Skeletal muscle satellite cell (primary cell): ENCODE data around the gene JPH4. TPM values are rescaled to one million over a fixed set of nuclear protein-coding genes. Genes with fewer than 3 reads are reported as not detected.

ENCODE experiments used
- H3K27me3 ChIP-seq: 2 replicates; pipeline ENCODE4 v1.7.0; 2013; ENCODE audit warnings: low read length; ENCODE audit not compliant: control insufficient read depth, insufficient read depth
- H3K36me3 ChIP-seq: 2 replicates; pipeline ENCODE4 v1.7.0; 2013; ENCODE audit warnings: mild to moderate bottlenecking, control low read depth, low read length; ENCODE audit not compliant: insufficient read depth
- H3K4me1 ChIP-seq: 2 replicates; pipeline ENCODE4 v1.7.0; 2013; ENCODE audit warnings: low read length; ENCODE audit not compliant: control insufficient read depth, insufficient read depth
- H3K4me2 ChIP-seq: 2 replicates; pipeline ENCODE4 v1.7.0; 2013; ENCODE audit warnings: mild to moderate bottlenecking, low read length
- H3K4me3 ChIP-seq: 2 replicates; pipeline ENCODE4 v1.7.0; 2013; ENCODE audit warnings: low read length
- H3K9ac ChIP-seq: 2 replicates; pipeline ENCODE4 v1.7.0; 2013; ENCODE audit warnings: mild to moderate bottlenecking, low read depth, low read length, moderate library complexity
- H3K9me3 ChIP-seq: replicated peaks from 2 replicates; pipeline ENCODE4 v1.7.0; 2013; ENCODE audit warnings: mild to moderate bottlenecking, control low read depth, low read length
- total RNA-seq: library from RNA; depleted of rRNA; stranded (reverse); fragments of >200 nt; gene quantifications from 2 replicates; pipeline ENCODE4 v1.2.3, GENCODE V29; 2012; rRNA removed

Gene JPH4
- under 0.01 TPM in 1 of 2 replicates, not detected in the other for total RNA-seq

- Histone ChIP-seq H3K27me3 (peaks cover 71% of the 10 kb centered on the region), H3K4me1 (no peaks in the 10 kb centered on the region), H3K9ac (no peak within 1 kb of the TSS), H3K36me3 (no peaks in the 10 kb centered on the region), H3K4me2 (no peak within 1 kb of the TSS), H3K9me3 (no peaks in the 10 kb centered on the region), H3K4me3 (no peak within 1 kb of the TSS)
Measured at GRCh38 chr14:23578560-23579310, at the start of gene JPH4. Gene JPH4, minus strand, starts transcription at chr14:23578790. Its CDS starts 1,337 bp downstream, at chr14:23577453.

GRCh38 chr14:23627961-23628360, 49.4 kb upstream of the JPH4 start:
- Histone ChIP-seq H3K36me3 (no peaks in the 10 kb centered on the region), H3K4me1 (no peaks in the 10 kb centered on the region), H3K9me3 (peaks cover 8% of the 10 kb centered on the region), H3K9ac (no peak overlapping the region), H3K4me3 (no peak overlapping the region), H3K27me3 (peaks cover 17% of the 10 kb centered on the region), H3K4me2 (no peak overlapping the region)

- H3K4me3 ChIP-seq: no peak overlapping the region
- H3K4me1 ChIP-seq: no peaks in the 10 kb centered on the region
- H3K27me3 ChIP-seq: peaks cover 13% of the 10 kb centered on the region
- H3K9me3 ChIP-seq: peaks cover 8% of the 10 kb centered on the region
- no peaks in the 10 kb centered on the region for H3K36me3 ChIP-seq
- no peak overlapping the region for H3K9ac ChIP-seq
- H3K4me2 ChIP-seq: no peak overlapping the region
Measured at GRCh38 chr14:23626946-23627345, 48.4 kb upstream of the JPH4 start.

GRCh38 chr14:23624830-23625404, 46.3 kb upstream of the JPH4 start:
- Histone ChIP-seq H3K9ac (no peak overlapping the region), H3K27me3 (peaks cover 13% of the 10 kb centered on the region), H3K4me3 (no peak overlapping the region), H3K36me3 (no peaks in the 10 kb centered on the region), H3K4me2 (no peak overlapping the region), H3K9me3 (peaks cover 8% of the 10 kb centered on the region), H3K4me1 (no peaks in the 10 kb centered on the region)

GRCh38 chr14:23623962-23624361, 45.4 kb upstream of the JPH4 start:
- Histone ChIP-seq H3K4me2 (no peak overlapping the region), H3K27me3 (peaks cover 14% of the 10 kb centered on the region), H3K4me1 (no peaks in the 10 kb centered on the region), H3K9me3 (peaks cover 8% of the 10 kb centered on the region), H3K36me3 (no peaks in the 10 kb centered on the region), H3K9ac (no peak overlapping the region), H3K4me3 (no peak overlapping the region)

GRCh38 chr14:23622990-23623389, 44.4 kb upstream of the JPH4 start:
- no peak overlapping the region for H3K4me2 ChIP-seq
- H3K4me1 ChIP-seq: no peaks in the 10 kb centered on the region
- no peak overlapping the region for H3K9ac ChIP-seq
- peaks cover 8% of the 10 kb centered on the region for H3K9me3 ChIP-seq
- H3K27me3 ChIP-seq: peaks cover 14% of the 10 kb centered on the region
- H3K36me3 ChIP-seq: no peaks in the 10 kb centered on the region
- no peak overlapping the region for H3K4me3 ChIP-seq

- Histone ChIP-seq H3K4me1 (no peaks in the 10 kb centered on the region), H3K4me3 (no peak overlapping the region), H3K36me3 (no peaks in the 10 kb centered on the region), H3K9ac (no peak overlapping the region), H3K27me3 (peaks cover 14% of the 10 kb centered on the region), H3K4me2 (no peak overlapping the region), H3K9me3 (peaks cover 8% of the 10 kb centered on the region)
Measured at GRCh38 chr14:23621932-23622730, 43.5 kb upstream of the JPH4 start.

- Histone ChIP-seq H3K4me2 (no peak overlapping the region), H3K36me3 (no peaks in the 10 kb centered on the region)
Measured at GRCh38 chr14:23621204-23621931, 42.8 kb upstream of the JPH4 start.

GRCh38 chr14:23620177-23620702, 41.6 kb upstream of the JPH4 start:
- peaks cover 23% of the 10 kb centered on the region for H3K27me3 ChIP-seq

More at GRCh38 chr14:23621204-23621931, 42.8 kb upstream of the JPH4 start:
- Histone ChIP-seq H3K4me3 (no peak overlapping the region), H3K9ac (no peak overlapping the region), H3K27me3 (peaks cover 14% of the 10 kb centered on the region), H3K9me3 (peaks cover 8% of the 10 kb centered on the region), H3K4me1 (no peaks in the 10 kb centered on the region)

GRCh38 chr14:23618415-23618988, 39.9 kb upstream of the JPH4 start:
- Histone ChIP-seq H3K4me1 (no peaks in the 10 kb centered on the region), H3K4me3 (no peak overlapping the region), H3K36me3 (no peaks in the 10 kb centered on the region), H3K9ac (no peak overlapping the region), H3K9me3 (no peaks in the 10 kb centered on the region), H3K27me3 (peaks cover 27% of the 10 kb centered on the region), H3K4me2 (no peak overlapping the region)

More at GRCh38 chr14:23620177-23620702, 41.6 kb upstream of the JPH4 start:
- H3K4me1 ChIP-seq: no peaks in the 10 kb centered on the region
- peaks cover 8% of the 10 kb centered on the region for H3K9me3 ChIP-seq
- no peak overlapping the region for H3K4me2 ChIP-seq
- no peak overlapping the region for H3K9ac ChIP-seq
- H3K36me3 ChIP-seq: no peaks in the 10 kb centered on the region
- no peak overlapping the region for H3K4me3 ChIP-seq
